Tibial artery (tissue), 4 donors: ENCODE measurements around the gene TSPAN9.

ENCODE experiments used
- DNase-seq, 2 donors: peaks; one replicate each; pipeline ENCODE4 v3.0.0-alpha.2; 2019
- H3K27ac ChIP-seq, 2 donors: fragments of 200-600 bp; sonication (generic) in 1 of 2; 1 replicate in 1 of 2; 2 replicates in 1 of 2; pipeline ENCODE4 v1.5.1; 2018 to 2019; ENCODE audit warnings: mild to moderate bottlenecking in 1 of 2
- H3K27me3 ChIP-seq, 2 donors: fragments of 200-600 bp; sonication (generic) in 1 of 2; one replicate each; pipeline versions ENCODE4 v1.5.1 to v1.6.0; 2016 to 2019
- H3K36me3 ChIP-seq, 3 donors: fragments of 200-600 bp; sonication (generic) in 2 of 3; one replicate each; pipeline ENCODE4 v1.5.1; 2016 to 2019; ENCODE audit warnings: mild to moderate bottlenecking in 2 of 3
- H3K4me1 ChIP-seq, 4 donors: fragments of 200-600 bp; sonication (generic) in 2 of 4; 1 replicate in 3 of 4; 2 replicates in 1 of 4; pipeline ENCODE4 v1.5.1; 2016 to 2019
- H3K4me3 ChIP-seq, 2 donors: fragments of 200-600 bp; sonication (generic) in 1 of 2; 1 replicate in 1 of 2; 2 replicates in 1 of 2; pipeline ENCODE4 v1.5.1; 2018 to 2019; ENCODE audit warnings: mild to moderate bottlenecking in 2 of 2
- H3K9me3 ChIP-seq, 3 donors: fragments of 200-600 bp; sonication (generic) in 1 of 3; one replicate each; pipeline ENCODE4 v1.5.1; 2016 to 2019
- intact Hi-C: fragments of 100-400 bp; cut with DNase I; formaldehyde crosslinking; loops from one replicate; pipeline ENCODE4 v1.15.0; 2023; ENCODE audit warnings: low total_unique reads
- TF ChIP-seq, protein P1 (sequence below), 2 experiments: fragments of 200-600 bp in 1 of 2; fragments of 450-650 bp in 1 of 2; IDR thresholded peaks; one replicate each; pipeline ENCODE4 v1.5.1; 2017 to 2019; ENCODE audit warnings: antibody characterized with exemption in 2 of 2, mild to moderate bottlenecking in 1 of 2, moderate library complexity in 1 of 2

The TSPAN9 gene

DNA sequence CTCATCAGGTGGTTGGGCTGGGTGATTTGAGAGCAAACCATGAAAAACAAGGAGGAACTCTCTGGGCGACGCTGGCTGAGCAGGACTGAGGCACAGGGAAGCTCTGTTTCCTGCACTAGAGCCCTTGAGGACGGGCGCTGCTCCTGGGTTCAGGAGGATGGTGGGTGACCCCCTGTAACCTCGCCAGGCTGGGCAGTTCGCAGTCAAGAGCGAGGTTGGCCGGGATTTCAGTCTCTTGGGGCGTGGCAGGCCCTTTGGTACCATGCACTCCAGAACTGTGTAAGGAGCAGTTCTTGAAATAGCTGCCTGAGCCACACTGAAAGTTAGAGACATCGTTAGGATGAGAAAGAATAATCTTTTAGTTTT is 202.2 kb downstream of the TSPAN9 start:
- Histone ChIP-seq H3K27me3 (no peaks in the 10 kb centered on the region), H3K9me3 (no peaks in the 10 kb centered on the region), H3K36me3 (peaks cover 16 to 53% (median 46%) of the 10 kb centered on the region in 3 donors), H3K4me1 (peaks cover 0 to 9% (median 5%) of the 10 kb centered on the region in 4 donors), H3K4me3 (no peak overlapping the region), H3K27ac (no peak overlapping the region)
- intact Hi-C loops: loop anchor here (5.0 kb wide), 1 partner anchor 207 kb away; no protein-coding TSS in a partner anchor
- TF ChIP-seq, protein P1, sequence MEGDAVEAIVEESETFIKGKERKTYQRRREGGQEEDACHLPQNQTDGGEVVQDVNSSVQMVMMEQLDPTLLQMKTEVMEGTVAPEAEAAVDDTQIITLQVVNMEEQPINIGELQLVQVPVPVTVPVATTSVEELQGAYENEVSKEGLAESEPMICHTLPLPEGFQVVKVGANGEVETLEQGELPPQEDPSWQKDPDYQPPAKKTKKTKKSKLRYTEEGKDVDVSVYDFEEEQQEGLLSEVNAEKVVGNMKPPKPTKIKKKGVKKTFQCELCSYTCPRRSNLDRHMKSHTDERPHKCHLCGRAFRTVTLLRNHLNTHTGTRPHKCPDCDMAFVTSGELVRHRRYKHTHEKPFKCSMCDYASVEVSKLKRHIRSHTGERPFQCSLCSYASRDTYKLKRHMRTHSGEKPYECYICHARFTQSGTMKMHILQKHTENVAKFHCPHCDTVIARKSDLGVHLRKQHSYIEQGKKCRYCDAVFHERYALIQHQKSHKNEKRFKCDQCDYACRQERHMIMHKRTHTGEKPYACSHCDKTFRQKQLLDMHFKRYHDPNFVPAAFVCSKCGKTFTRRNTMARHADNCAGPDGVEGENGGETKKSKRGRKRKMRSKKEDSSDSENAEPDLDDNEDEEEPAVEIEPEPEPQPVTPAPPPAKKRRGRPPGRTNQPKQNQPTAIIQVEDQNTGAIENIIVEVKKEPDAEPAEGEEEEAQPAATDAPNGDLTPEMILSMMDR (IDR thresholded peaks at IDR 0.05): no peak
- no peak for DNase-seq

DNA sequence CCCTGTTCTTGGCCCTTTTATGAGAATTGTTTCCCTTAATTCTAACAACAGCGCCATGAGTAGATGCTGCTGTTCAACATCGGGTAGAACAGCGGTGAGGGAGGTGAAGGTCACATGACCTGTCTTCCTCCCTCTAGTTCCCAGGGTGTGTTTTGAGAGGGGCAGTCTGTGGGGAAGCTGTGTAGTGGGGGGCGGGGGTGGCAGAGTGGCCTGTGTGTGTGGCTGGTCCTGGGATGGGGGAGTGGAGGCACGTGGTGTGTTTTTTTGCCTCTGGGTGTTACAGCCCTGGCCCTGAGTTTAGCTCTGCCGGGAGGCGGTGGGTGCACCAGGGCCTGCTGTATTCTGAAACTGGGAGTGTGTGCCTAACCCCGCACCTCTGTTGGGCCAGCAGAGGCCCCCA is 202.7 kb downstream of the TSPAN9 start:
- no peak overlapping the region for H3K4me3 ChIP-seq
- TF ChIP-seq, protein P1 (IDR thresholded peaks at IDR 0.05): no peak
- intact Hi-C loops: loop anchor here (5.0 kb wide), 1 partner anchor 208 kb away; no protein-coding TSS in a partner anchor
- H3K36me3 ChIP-seq: peaks cover 16 to 57% (median 50%) of the 10 kb centered on the region in 3 donors
- H3K9me3 ChIP-seq: no peaks in the 10 kb centered on the region
- DNase-seq: no peak
- no peaks in the 10 kb centered on the region for H3K27me3 ChIP-seq
- H3K27ac ChIP-seq: no peak overlapping the region
- H3K4me1 ChIP-seq: peaks cover 0 to 9% (median 4%) of the 10 kb centered on the region in 4 donors

DNA sequence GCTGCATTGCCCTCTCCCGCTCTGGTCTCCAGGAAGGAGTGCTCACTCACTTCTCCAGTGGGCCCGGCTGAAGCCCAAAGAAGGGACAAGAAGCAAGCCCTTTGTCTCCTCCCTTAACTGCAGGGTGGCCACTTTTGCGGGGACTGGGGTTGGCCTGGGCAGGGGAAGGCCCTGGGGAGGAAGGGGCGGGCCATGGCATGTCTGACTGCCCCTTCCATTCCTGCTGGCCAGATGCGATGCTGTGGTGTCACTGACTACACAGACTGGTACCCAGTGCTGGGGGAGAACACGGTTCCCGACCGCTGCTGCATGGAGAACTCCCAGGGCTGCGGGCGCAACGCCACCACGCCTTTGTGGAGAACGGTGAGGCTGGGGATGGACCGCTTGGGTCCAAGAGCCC is 203.8 kb downstream of the TSPAN9 start:
- no peaks in the 10 kb centered on the region for H3K4me1 ChIP-seq
- H3K36me3 ChIP-seq: peaks cover 16 to 68% (median 56%) of the 10 kb centered on the region in 3 donors
- no peak for DNase-seq
- intact Hi-C loops: no loop called here
- H3K27ac ChIP-seq: no peak overlapping the region
- no peaks in the 10 kb centered on the region for H3K9me3 ChIP-seq
- TF ChIP-seq, protein P1 (IDR thresholded peaks at IDR 0.05): no peak
- H3K4me3 ChIP-seq: no peak overlapping the region
- H3K27me3 ChIP-seq: no peaks in the 10 kb centered on the region

DNA sequence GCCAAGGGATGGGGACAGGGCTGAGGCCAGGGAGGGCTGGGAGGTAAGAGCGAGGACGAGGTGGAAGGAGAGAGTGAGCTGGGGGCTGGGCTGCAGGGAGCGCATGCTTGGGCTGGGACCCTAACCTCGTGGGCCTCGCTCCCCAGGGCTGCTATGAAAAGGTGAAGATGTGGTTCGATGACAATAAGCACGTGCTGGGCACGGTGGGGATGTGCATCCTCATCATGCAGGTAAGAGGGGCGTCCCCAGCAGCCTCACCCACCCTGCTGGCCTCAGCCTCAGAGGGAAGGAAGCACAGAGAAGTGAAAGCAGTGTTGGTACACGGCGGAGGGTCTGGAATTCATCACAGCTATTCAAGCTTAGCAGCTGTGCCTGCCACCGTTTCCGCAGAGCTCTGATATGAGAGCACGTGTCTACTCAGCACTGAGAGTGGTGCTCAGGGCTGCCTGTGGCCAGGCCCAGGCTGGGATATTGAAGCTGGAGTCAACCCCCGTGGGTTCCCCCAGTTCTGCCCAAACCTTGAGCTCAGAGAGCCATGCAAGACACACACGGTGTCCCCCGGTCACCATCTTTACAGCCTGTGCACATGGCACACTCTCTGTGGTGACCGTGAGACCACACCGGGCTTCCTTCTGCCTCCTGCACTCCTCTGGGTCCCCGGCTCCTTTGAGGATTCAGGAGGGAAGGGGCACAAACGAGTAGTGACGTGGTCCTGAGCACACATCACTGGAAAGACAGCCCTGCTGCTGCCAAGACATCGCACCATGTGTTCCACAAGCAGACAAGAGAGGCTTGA is 204.6 kb downstream of the TSPAN9 start:
- no peaks in the 10 kb centered on the region for H3K27me3 ChIP-seq
- H3K9me3 ChIP-seq: no peaks in the 10 kb centered on the region
- H3K27ac ChIP-seq: no peak overlapping the region
- peaks cover 16 to 76% (median 56%) of the 10 kb centered on the region in 3 donors for H3K36me3 ChIP-seq
- no peaks in the 10 kb centered on the region for H3K4me1 ChIP-seq
- DNase-seq: no peak
- intact Hi-C loops: no loop called here
- H3K4me3 ChIP-seq: no peak overlapping the region
- TF ChIP-seq, protein P1 (IDR thresholded peaks at IDR 0.05): no peak

DNA sequence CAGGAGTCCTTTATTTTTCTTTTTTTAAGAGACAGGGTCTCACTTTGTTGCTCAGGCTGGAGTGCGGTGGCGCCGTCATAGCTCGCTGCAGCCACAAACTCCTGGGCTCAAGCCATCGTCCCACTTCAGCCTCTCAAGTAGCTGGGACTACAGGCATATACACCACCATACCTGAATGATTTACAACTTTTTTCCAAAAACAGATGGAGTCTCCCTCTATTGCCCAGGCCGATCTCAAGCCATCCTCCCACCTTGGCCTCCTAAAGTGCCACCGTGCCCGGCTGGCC is 205.1 kb downstream of the TSPAN9 start:
- Histone ChIP-seq H3K27ac (no peak overlapping the region), H3K9me3 (no peaks in the 10 kb centered on the region), H3K4me1 (no peaks in the 10 kb centered on the region), H3K4me3 (no peak overlapping the region), H3K36me3 (peaks cover 16 to 75% (median 54%) of the 10 kb centered on the region in 3 donors), H3K27me3 (no peaks in the 10 kb centered on the region)
- DNase-seq: no peak
- intact Hi-C loops: no loop called here
- TF ChIP-seq, protein P1 (IDR thresholded peaks at IDR 0.05): no peak
